Caco-2 (cell line): ENCODE results near the gene TMEM53. TPM values are rescaled to one million over a fixed set of nuclear protein-coding genes. Genes with fewer than 3 reads are reported as not detected.
A peak's percentile ranks its signal among the peaks of the same experiment; 100 is the strongest.

ENCODE experiments used
- BruUV-seq: library from RNA; stranded (reverse); fragments of 400-500 nt; replicated peaks from 2 replicates; lab custom pipeline; 2021; lab: Mats Ljungman, UMichigan
- CTCF ChIA-PET: fragments of 300-600 bp; sonication (Branson Sonifier 250); formaldehyde crosslinking; loops from one replicate; lab custom pipeline; 2022; ENCODE audit warnings: antibody characterized with exemption; lab: Charles Lee
- POLR2A ChIA-PET: fragments of 300-600 bp; sonication (Branson Sonifier 250); formaldehyde crosslinking; loops from one replicate; lab custom pipeline; 2022; ENCODE audit warnings: antibody characterized with exemption; lab: Charles Lee
- DNase-seq, 2 experiments: peaks; one replicate each; pipeline versions ENCODE4 v3.0.0 to v3.0.0-alpha.2; 2020 to 2022
- H3K27me3 ChIP-seq: replicated peaks from 2 replicates; pipeline ENCODE4 v1.6.0; 2011; ENCODE audit warnings: low read length; ENCODE audit not compliant: control insufficient read depth, insufficient read depth
- H3K36me3 ChIP-seq: 2 replicates; pipeline ENCODE4 v1.5.1; 2011; ENCODE audit warnings: low read length; ENCODE audit not compliant: control insufficient read depth, insufficient read depth
- H3K4me1 ChIP-seq: fragments of 250-450 bp; sonication (Bioruptor Pico); 2 replicates; pipeline ENCODE4 v1.5.1; 2020; ENCODE audit warnings: mild to moderate bottlenecking
- H3K4me3 ChIP-seq: 2 replicates; pipeline ENCODE4 v1.5.1; 2011; ENCODE audit warnings: low read depth, mild to moderate bottlenecking, control low read depth, low read length
- H3K9me3 ChIP-seq: fragments of 250-450 bp; sonication (Bioruptor Pico); 2 replicates; pipeline ENCODE4 v1.5.1; 2020; ENCODE audit warnings: mild to moderate bottlenecking, moderate library complexity
- H3K27ac Mint-ChIP-seq: one replicate; pipeline ENCODE4 v1.8.0; 2022; ENCODE audit warnings: mixed read lengths; ENCODE audit not compliant: unreplicated experiment
- H3K27me3 Mint-ChIP-seq: one replicate; pipeline ENCODE4 v1.8.0; 2022; ENCODE audit warnings: mixed read lengths; ENCODE audit not compliant: insufficient read depth, unreplicated experiment
- H3K36me3 Mint-ChIP-seq: one replicate; pipeline ENCODE4 v1.8.0; 2022; ENCODE audit warnings: mild to moderate bottlenecking, mixed read lengths; ENCODE audit not compliant: insufficient read depth, unreplicated experiment
- H3K4me1 Mint-ChIP-seq: one replicate; pipeline ENCODE4 v1.8.0; 2022; ENCODE audit warnings: low read depth, mixed read lengths; ENCODE audit not compliant: unreplicated experiment
- H3K4me3 Mint-ChIP-seq: one replicate; pipeline ENCODE4 v1.8.0; 2022; ENCODE audit warnings: mild to moderate bottlenecking, moderate library complexity, mixed read lengths; ENCODE audit not compliant: unreplicated experiment
- H3K9me3 Mint-ChIP-seq: one replicate; pipeline ENCODE4 v1.8.0; 2022; ENCODE audit warnings: mixed read lengths; ENCODE audit not compliant: unreplicated experiment
- CTCF ChIP-seq, 2 experiments: fragments of 200-600 bp in 1 of 2; IDR thresholded peaks; 1 replicate in 1 of 2; 2 replicates in 1 of 2; pipeline versions ENCODE4 v1.5.1 to v1.8.0; 2011 to 2022; ENCODE audit warnings: antibody characterized with exemption in 1 of 2, control low read depth in 1 of 2, inconsistent platforms in 1 of 2, low read depth in 1 of 2, low read length in 1 of 2, mild to moderate bottlenecking in 1 of 2, moderate library complexity in 1 of 2; ENCODE audit not compliant: insufficient read depth in 1 of 2, severe bottlenecking in 1 of 2, unreplicated experiment in 1 of 2
- intact Hi-C: fragments of 100-400 bp; cut with micrococcal nuclease; formaldehyde crosslinking; loops from one replicate; pipeline ENCODE4 v1.10.0; 2022; ENCODE audit not compliant: unreplicated experiment
- total RNA-seq: library from RNA; stranded (reverse); gene quantifications from 2 replicates; pipeline ENCODE4 v1.2.3, GENCODE V29; 2022

Gene TMEM53
- total RNA-seq, 1 experiment from 2014 or later, result 4.4 TPM

- CTCF ChIA-PET, result no interaction called here
- no TSS peak for BruUV-seq
- H3K4me1 Mint-ChIP-seq, result no peaks in the 10 kb centered on the region
Observed at GRCh38 chr1:44678120-44678519, 3.8 kb upstream of the TMEM53 start.

GRCh38 chr1:44677201-44677766 is 3.0 kb upstream of the TMEM53 start:
- peak in 1 of 2 experiments; percentile 46 for DNase-seq
- H3K4me3 Mint-ChIP-seq, result no peak overlapping the region
- CTCF ChIA-PET, result no interaction called here
- Histone ChIP-seq H3K36me3 (no peaks in the 10 kb centered on the region), H3K9me3 (no peaks in the 10 kb centered on the region), H3K4me1 (peaks cover 3% of the 10 kb centered on the region; the same call in 1 of the 2 replicates), H3K27me3 (no peaks in the 10 kb centered on the region), H3K4me3 (no peak overlapping the region)
- peak; percentile 44 to 61 for TF ChIP-seq CTCF (IDR thresholded peaks at IDR 0.05; ENCODE audit: insufficient read depth in 1 of 2, low read depth in 1 of 2, low read length in 1 of 2, severe bottlenecking in 1 of 2, unreplicated experiment in 1 of 2)
- peaks cover 8% of the 10 kb centered on the region for H3K36me3 Mint-ChIP-seq
- no peak overlapping the region for H3K27ac Mint-ChIP-seq
- POLR2A ChIA-PET, result no interaction called here
- no peaks in the 10 kb centered on the region for H3K4me1 Mint-ChIP-seq
- intact Hi-C loops, result loop anchor here (1.0 kb wide), 1 partner anchor 22 kb away; no protein-coding TSS in a partner anchor
- no peaks in the 10 kb centered on the region for H3K27me3 Mint-ChIP-seq
- BruUV-seq, result no TSS peak
- H3K9me3 Mint-ChIP-seq, result no peaks in the 10 kb centered on the region

More at GRCh38 chr1:44678120-44678519, 3.8 kb upstream of the TMEM53 start:
- Mint-ChIP-seq H3K27ac (no peak overlapping the region), H3K36me3 (peaks cover 8% of the 10 kb centered on the region), H3K27me3 (no peaks in the 10 kb centered on the region), H3K9me3 (no peaks in the 10 kb centered on the region), H3K4me3 (no peak overlapping the region)
- TF ChIP-seq CTCF (IDR thresholded peaks at IDR 0.05; ENCODE audit: insufficient read depth in 1 of 2, low read depth in 1 of 2, low read length in 1 of 2, severe bottlenecking in 1 of 2, unreplicated experiment in 1 of 2), result no peak
- peaks cover 3% of the 10 kb centered on the region; the same call in 1 of the 2 replicates for H3K4me1 ChIP-seq
- intact Hi-C loops, result no loop called here
- no peak for DNase-seq
- POLR2A ChIA-PET, result no interaction called here
- H3K36me3 ChIP-seq, result no peaks in the 10 kb centered on the region
- no peaks in the 10 kb centered on the region for H3K9me3 ChIP-seq
- no peak overlapping the region for H3K4me3 ChIP-seq
- no peaks in the 10 kb centered on the region for H3K27me3 ChIP-seq

- H3K27me3 ChIP-seq, result no peaks in the 10 kb centered on the region
- H3K36me3 Mint-ChIP-seq, result peaks cover 8% of the 10 kb centered on the region
- no peaks in the 10 kb centered on the region for H3K4me1 Mint-ChIP-seq
- no TSS peak for BruUV-seq
- no peak overlapping the region for H3K4me3 Mint-ChIP-seq
- ChIA-PET POLR2A (no interaction called here), CTCF (no interaction called here)
- H3K9me3 Mint-ChIP-seq, result no peaks in the 10 kb centered on the region
- H3K4me1 ChIP-seq, result peaks cover 3% of the 10 kb centered on the region; the same call in 1 of the 2 replicates
- no peaks in the 10 kb centered on the region for H3K27me3 Mint-ChIP-seq
- no peak for DNase-seq
- TF ChIP-seq CTCF (IDR thresholded peaks at IDR 0.05; ENCODE audit: insufficient read depth in 1 of 2, low read depth in 1 of 2, low read length in 1 of 2, severe bottlenecking in 1 of 2, unreplicated experiment in 1 of 2), result no peak
- no peak overlapping the region for H3K4me3 ChIP-seq
- H3K9me3 ChIP-seq, result no peaks in the 10 kb centered on the region
- intact Hi-C loops, result loop anchor here (1.0 kb wide), 1 partner anchor 21 kb away; no protein-coding TSS in a partner anchor
- H3K36me3 ChIP-seq, result no peaks in the 10 kb centered on the region
- no peak overlapping the region for H3K27ac Mint-ChIP-seq
Observed at GRCh38 chr1:44676484-44677200, 2.4 kb upstream of the TMEM53 start.
